Mononuclear cell (primary cell): ENCODE measurements around the gene C6orf47. TPM values are rescaled to one million over a fixed set of nuclear protein-coding genes. Genes with fewer than 3 reads are reported as not detected.

Experiments
- H3K27me3 ChIP-seq: 2 replicates; pipeline ENCODE4 v1.6.0; 2011; ENCODE audit warnings: low read length, control low read depth; ENCODE audit not compliant: insufficient read depth
- H3K4me1 ChIP-seq: 2 replicates; pipeline ENCODE4 v1.5.1; 2011; ENCODE audit warnings: mild to moderate bottlenecking, low read length, control low read depth; ENCODE audit not compliant: insufficient read depth
- H3K4me3 ChIP-seq: 2 replicates; pipeline ENCODE4 v1.5.1; 2011; ENCODE audit warnings: mild to moderate bottlenecking, low read length, moderate library complexity
- H3K9me3 ChIP-seq: 2 replicates; pipeline ENCODE4 v1.5.1; 2011; ENCODE audit warnings: low read depth, mild to moderate bottlenecking, control low read depth, low read length
- total RNA-seq: library from RNA; depleted of rRNA; stranded (reverse); fragments of >200 nt; gene quantifications from one replicate; pipeline ENCODE4 v1.2.3, GENCODE V29; 2012

Gene C6orf47
- total RNA-seq, 1 donor, result 14.6 TPM

DNA sequence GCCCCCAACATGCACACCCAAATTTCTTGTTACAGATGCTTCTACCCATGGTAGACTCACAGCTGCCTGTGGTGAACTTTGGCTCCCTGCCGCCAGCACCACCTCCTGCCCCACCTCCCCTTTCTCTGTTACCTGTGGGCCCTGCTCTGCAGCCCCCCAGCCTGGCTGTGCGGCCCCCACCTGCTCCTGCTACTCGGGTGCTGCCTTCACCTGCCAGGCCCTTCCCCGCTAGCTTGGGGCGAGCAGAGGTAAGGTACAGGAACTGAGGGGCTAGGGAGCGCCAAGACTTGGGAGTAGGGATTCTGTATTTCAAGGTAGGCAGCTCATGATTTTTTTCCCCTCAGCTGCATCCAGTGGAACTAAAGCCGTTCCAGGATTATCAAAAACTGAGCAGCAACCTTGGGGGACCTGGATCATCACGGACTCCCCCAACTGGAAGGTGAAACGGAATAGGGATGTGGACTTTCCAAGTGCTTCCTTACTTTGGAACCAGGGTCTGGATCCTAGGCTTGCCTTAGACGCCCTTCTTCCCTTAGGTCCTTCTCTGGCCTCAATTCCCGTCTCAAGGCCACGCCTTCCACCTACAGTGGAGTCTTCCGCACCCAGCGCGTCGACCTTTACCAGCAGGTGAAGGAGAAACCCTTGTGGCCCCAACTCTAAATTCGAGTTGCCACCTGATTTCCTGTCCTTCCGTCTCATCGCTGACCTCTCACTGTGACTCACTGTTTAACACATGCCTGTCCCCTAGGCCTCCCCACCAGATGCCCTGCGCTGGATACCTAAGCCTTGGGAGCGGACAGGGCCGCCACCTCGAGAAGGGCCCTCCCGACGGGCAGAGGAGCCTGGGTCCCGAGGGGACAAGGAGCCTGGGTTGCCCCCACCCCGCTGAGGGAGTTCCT is 23.6 kb downstream of the C6orf47 start:
- Histone ChIP-seq H3K4me3 (no peak overlapping the region), H3K27me3 (no peaks in the 10 kb centered on the region), H3K9me3 (no peaks in the 10 kb centered on the region), H3K4me1 (no peaks in the 10 kb centered on the region)

DNA sequence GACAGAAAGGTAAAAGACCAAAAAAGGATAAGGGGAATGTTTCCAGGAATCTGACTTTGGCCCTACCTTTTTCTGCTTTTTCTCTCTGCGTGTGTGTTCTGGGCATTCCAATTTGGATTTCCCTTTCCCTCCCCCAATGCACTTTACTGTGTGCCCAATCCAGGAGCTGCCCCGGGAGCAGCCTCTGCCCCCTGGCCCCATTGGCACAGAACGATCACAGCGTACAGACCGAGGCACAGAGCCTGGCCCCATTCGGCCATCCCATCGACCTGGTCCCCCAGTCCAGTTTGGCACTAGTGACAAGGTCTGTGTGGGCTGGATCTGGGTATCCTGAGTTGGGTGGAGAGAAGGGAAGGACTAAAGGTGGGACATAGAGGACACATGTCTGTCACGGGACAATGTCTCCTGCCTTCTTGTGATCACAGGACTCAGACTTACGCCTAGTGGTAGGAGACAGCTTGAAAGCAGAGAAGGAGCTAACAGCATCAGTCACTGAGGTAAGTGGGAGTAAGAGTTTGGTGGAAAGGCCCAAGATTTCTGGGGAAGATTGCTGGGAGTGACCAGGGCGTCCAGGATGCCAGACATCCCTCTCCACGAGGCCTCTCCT is 25.5 kb downstream of the C6orf47 start:
- H3K27me3 ChIP-seq, result no peaks in the 10 kb centered on the region
- no peak overlapping the region for H3K4me3 ChIP-seq
- no peaks in the 10 kb centered on the region for H3K9me3 ChIP-seq
- H3K4me1 ChIP-seq, result no peaks in the 10 kb centered on the region

DNA sequence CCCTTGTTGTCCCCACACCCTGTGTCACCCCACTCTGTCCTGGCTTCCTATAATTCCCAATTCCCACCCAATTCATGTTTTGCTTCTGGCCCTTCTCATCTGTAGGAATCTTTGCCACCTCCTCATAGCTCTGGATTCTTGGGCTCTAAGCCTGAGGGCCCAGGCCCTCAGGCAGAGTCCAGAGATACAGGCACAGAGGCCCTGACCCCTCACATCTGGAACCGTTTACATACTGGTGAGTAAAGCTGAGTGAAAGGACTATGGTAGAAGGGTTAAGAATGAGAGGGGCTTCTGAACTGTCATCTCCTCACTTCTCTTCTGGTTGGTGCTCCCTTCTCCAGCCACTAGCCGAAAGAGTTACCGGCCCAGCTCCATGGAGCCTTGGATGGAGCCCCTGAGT is 26.4 kb downstream of the C6orf47 start:
- no peaks in the 10 kb centered on the region for H3K4me1 ChIP-seq
- H3K9me3 ChIP-seq, result no peaks in the 10 kb centered on the region
- no peaks in the 10 kb centered on the region for H3K27me3 ChIP-seq
- H3K4me3 ChIP-seq, result no peak overlapping the region

DNA sequence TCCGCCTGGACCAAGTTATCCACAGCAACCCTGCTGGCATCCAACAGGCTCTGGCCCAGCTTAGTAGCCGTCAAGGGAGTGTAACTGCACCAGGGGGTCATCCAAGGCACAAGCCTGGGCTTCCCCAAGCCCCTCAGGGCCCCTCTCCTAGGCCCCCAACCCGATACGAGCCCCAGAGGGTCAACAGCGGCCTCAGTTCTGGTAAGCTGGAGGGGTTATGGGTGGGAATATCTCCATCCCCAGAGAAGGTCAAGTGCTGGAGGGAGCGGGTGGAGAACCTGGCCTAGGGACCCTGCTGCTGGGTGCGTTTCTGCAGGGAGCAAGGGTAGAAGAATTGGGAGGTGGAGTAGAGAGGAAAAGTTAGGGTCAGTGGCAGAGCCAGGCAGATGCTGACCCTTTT is 27.1 kb downstream of the C6orf47 start:
- Histone ChIP-seq H3K4me3 (no peak overlapping the region), H3K27me3 (no peaks in the 10 kb centered on the region), H3K4me1 (no peaks in the 10 kb centered on the region), H3K9me3 (no peaks in the 10 kb centered on the region)

DNA sequence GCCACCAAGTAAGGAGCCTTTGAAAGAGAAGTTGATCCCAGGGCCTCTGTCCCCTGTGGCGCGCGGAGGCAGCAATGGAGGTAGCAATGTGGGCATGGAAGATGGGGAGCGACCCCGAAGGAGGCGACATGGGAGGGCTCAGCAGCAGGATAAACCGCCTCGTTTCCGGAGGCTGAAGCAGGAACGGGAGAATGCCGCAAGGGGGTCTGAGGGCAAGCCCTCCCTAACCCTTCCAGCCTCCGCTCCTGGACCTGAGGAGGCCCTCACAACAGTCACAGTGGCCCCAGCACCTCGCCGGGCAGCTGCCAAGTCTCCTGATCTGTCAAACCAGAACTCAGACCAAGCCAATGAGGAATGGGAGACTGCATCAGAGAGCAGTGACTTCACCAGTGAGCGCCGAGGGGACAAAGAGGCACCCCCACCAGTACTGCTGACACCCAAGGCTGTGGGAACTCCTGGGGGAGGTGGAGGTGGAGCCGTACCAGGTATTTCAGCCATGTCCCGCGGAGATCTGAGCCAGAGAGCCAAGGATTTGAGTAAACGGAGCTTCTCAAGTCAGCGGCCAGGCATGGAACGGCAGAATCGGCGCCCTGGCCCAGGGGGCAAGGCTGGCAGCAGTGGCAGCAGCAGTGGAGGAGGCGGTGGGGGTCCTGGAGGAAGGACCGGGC is 28.2 kb downstream of the C6orf47 start:
- H3K27me3 ChIP-seq, result no peaks in the 10 kb centered on the region
- no peaks in the 10 kb centered on the region for H3K9me3 ChIP-seq
- H3K4me1 ChIP-seq, result no peaks in the 10 kb centered on the region
- no peak overlapping the region for H3K4me3 ChIP-seq

DNA sequence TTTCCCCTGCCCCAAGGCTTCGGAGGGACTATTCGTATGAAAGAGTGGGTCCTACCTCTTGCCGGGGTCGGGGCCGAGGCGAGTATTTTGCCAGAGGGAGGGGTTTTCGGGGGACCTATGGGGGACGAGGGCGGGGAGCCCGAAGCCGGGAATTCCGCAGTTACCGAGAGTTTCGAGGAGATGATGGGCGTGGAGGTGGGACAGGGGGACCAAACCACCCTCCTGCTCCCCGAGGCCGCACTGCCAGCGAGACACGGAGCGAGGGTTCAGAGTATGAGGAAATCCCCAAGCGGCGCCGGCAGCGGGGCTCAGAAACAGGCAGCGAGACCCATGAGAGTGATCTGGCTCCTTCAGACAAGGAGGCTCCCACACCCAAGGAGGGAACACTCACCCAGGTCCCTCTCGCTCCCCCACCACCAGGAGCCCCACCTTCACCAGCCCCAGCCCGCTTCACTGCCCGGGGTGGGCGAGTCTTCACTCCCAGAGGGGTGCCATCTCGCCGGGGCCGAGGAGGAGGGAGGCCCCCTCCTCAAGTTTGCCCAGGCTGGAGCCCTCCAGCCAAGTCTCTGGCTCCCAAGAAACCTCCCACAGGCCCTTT is 28.8 kb downstream of the C6orf47 start:
- Histone ChIP-seq H3K4me3 (no peak overlapping the region), H3K4me1 (no peaks in the 10 kb centered on the region), H3K9me3 (no peaks in the 10 kb centered on the region), H3K27me3 (no peaks in the 10 kb centered on the region)

DNA sequence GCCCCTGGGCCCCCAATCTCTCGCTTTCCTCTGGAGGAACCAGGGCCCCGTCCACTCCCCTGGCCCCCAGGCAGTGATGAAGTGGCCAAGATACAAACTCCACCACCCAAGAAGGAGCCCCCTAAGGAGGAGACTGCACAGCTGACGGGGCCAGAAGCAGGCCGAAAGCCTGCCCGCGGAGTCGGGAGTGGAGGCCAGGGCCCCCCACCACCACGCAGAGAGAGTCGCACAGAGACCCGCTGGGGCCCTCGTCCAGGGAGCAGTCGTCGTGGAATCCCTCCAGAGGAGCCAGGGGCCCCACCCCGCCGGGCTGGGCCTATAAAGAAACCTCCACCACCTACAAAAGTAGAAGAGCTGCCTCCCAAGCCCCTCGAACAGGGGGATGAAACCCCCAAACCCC is 29.4 kb downstream of the C6orf47 start:
- H3K4me3 ChIP-seq, result no peak overlapping the region
- H3K9me3 ChIP-seq, result no peaks in the 10 kb centered on the region
- no peaks in the 10 kb centered on the region for H3K27me3 ChIP-seq
- no peaks in the 10 kb centered on the region for H3K4me1 ChIP-seq

DNA sequence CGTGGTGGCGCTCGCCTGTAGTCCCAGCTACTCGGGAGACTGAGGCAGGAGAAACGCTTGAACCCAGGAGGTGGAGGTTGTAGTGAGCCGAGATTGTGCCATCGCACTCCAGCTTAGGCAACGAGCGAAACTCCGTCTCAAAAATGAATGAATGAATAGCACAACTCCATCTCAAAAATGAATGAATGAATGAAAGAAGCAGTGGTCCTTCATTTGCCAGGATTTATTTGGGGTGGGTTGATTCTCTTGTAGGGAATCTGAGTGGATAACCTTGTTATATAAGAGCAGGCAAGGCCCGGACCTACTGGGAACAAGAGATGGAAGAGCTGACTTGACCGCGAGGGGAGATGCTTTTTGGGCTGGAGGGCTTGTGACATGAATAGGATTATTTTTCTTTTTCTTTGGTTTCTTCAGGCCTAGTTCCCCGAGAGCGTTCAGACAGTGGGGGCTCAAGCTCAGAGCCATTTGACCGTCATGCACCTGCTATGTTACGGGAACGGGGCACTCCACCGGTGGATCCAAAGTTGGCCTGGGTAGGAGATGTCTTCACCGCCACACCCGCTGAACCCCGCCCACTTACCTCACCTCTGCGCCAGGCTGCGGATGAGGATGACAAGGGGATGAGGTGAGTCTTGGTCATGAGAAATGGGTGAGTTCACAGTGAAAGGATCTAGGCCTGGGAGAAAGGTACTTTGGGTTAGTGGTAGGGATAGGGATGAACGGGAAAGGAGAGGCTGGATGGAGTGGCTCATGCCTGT is 30.2 kb downstream of the C6orf47 start:
- Histone ChIP-seq H3K4me3 (no peak overlapping the region), H3K27me3 (no peaks in the 10 kb centered on the region), H3K9me3 (no peaks in the 10 kb centered on the region), H3K4me1 (no peaks in the 10 kb centered on the region)

DNA sequence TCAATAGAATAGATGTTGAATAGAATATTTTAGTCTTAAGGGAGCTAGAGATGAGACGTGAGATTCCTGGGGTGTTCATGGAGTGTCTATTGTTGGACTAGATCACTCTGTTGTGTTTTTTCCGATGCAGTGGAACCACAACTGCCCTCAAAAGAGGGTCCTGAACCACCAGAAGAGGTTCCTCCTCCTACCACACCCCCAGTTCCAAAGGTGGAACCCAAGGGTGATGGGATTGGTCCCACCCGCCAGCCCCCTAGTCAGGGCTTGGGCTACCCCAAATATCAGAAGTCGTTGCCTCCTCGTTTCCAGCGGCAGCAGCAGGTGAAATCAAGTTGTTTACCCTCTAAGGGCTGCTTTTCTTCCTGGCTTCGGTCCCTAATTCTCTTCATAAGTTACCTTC is 31.6 kb downstream of the C6orf47 start:
- Histone ChIP-seq H3K27me3 (no peaks in the 10 kb centered on the region), H3K4me3 (no peak overlapping the region), H3K9me3 (no peaks in the 10 kb centered on the region), H3K4me1 (no peaks in the 10 kb centered on the region)

DNA sequence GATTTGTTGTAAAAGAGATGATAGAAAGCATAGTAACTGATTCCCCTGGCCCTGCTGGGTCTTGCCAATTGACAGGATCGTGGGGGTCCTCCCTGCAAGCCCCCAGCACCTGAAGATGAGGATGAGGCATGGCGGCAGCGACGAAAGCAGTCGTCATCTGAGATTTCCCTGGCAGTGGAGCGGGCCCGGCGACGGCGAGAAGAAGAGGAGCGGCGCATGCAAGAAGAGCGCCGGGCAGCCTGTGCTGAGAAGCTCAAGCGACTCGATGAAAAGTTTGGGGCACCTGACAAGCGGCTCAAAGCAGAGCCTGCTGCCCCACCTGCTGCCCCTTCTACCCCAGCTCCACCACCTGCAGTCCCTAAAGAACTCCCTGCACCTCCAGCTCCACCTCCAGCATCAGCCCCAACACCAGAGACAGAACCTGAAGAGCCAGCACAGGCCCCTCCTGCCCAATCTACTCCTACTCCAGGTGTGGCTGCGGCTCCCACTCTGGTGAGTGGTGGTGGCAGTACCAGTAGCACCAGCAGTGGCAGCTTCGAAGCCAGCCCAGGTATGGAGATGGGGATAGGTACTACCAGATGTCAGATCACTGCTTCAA is 32.8 kb downstream of the C6orf47 start:
- Histone ChIP-seq H3K4me3 (no peak overlapping the region), H3K4me1 (peaks cover 7% of the 10 kb centered on the region), H3K9me3 (no peaks in the 10 kb centered on the region), H3K27me3 (no peaks in the 10 kb centered on the region)

DNA sequence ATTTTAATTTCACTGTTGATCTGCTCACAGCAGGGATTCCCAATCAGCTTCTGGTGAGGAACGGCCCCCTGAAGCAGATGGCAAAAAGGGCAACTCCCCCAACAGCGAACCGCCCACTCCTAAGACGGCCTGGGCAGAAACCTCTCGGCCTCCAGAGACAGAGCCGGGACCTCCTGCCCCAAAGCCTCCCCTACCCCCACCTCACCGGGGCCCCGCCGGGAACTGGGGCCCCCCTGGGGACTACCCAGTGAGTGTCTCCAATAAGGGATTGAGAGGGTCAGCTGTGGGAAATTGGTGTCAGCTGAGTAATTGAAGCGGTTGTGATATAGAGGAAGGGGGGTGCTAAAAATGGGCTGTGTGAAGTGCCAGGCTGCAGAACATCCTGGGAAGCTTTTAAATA is 33.6 kb downstream of the C6orf47 start:
- no peak overlapping the region for H3K4me3 ChIP-seq
- no peaks in the 10 kb centered on the region for H3K27me3 ChIP-seq
- H3K9me3 ChIP-seq, result no peaks in the 10 kb centered on the region
- peaks cover 15% of the 10 kb centered on the region for H3K4me1 ChIP-seq

DNA sequence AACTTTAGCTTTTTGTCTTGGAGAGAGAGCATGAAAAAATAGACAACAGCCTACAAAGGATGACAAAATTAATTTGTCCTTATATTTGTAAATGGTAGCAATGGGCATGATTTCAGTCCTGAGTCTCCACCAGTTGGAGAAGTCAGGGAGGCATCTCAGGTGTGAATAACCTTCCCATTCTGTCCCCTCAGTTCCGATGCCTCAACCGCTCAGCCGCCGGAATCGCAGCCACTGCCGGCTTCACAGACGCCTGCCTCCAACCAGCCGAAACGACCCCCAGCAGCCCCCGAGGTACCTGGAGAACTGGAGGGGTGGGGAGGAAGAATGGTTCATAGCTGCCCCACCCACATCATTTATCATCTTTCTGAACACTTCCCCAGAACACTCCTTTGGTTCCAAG is 36.5 kb downstream of the C6orf47 start:
- Histone ChIP-seq H3K4me3 (no peak overlapping the region), H3K4me1 (peaks cover 31% of the 10 kb centered on the region), H3K9me3 (no peaks in the 10 kb centered on the region), H3K27me3 (no peaks in the 10 kb centered on the region)

DNA sequence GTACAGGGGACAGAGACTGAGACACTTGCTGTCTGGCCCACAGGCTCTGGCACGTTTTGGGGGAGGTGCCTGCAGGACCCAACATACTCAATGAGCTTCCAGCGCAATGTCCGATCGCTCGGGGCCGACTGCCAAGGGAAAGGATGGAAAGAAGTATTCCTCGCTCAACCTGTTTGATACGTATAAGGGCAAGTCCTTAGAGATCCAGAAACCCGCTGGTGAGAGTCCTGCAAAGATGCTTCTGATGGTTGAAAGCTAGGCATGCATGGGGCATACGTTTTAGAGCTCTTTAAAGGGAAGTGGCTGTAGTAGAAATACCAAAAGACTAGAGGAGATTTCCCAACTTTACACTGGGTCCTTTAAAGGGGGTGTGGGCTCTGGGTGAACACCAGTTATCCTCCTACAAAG is 37.9 kb downstream of the C6orf47 start:
- peaks cover 37% of the 10 kb centered on the region for H3K4me1 ChIP-seq
- no peak overlapping the region for H3K4me3 ChIP-seq
- no peaks in the 10 kb centered on the region for H3K27me3 ChIP-seq
- no peaks in the 10 kb centered on the region for H3K9me3 ChIP-seq

DNA sequence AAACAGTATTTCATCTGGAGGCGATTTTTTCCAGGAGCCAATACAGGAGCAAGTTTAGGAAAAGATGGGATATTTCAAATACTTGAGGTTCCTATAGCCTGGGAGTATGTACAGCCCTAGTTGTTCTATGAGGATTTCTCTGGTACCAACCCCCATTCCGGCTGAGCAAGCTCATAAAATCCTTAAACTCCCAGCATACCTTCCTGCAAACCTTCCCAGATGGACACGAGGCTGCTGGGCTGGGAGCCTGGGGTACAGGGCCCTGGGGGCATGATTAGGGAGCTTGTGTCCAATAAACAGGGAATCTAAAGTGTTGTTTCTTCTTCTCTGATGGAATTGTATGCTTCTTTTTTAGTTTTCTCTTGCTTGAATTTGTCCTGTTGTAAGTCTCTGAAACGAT is 38.6 kb downstream of the C6orf47 start:
- no peaks in the 10 kb centered on the region for H3K27me3 ChIP-seq
- H3K9me3 ChIP-seq, result no peaks in the 10 kb centered on the region
- H3K4me1 ChIP-seq, result peaks cover 43% of the 10 kb centered on the region
- H3K4me3 ChIP-seq, result no peak overlapping the region
